NCI-H1694 treated with DMSO at 0.1 percent for 48 hours (cell line): ENCODE results near the gene FGFR2.

Experiments
- DNase-seq: peaks from one replicate; lab custom pipeline; 2025; lab: John Stamatoyannopoulos, UW

Gene FGFR2

GRCh38 chr10:121493521-121493920 is 104.7 kb downstream of the FGFR2 start:
- DNase-seq, result no peak

- no peak for DNase-seq
Measured at GRCh38 chr10:121490871-121491519, 107.2 kb downstream of the FGFR2 start.

- no peak for DNase-seq
Measured at GRCh38 chr10:121485436-121486139, 112.7 kb downstream of the FGFR2 start.

GRCh38 chr10:121484816-121485215 is 113.4 kb downstream of the FGFR2 start:
- no peak for DNase-seq

GRCh38 chr10:121484401-121484800 is 113.8 kb downstream of the FGFR2 start:
- no peak for DNase-seq

- no peak for DNase-seq
Measured at GRCh38 chr10:121481180-121481579, 117.1 kb downstream of the FGFR2 start.

GRCh38 chr10:121478556-121478955 is 119.7 kb downstream of the FGFR2 start:
- DNase-seq, result no peak

GRCh38 chr10:121469797-121470606 is 128.2 kb downstream of the FGFR2 start:
- no peak for DNase-seq

- DNase-seq, result no peak
Measured at GRCh38 chr10:121468726-121469125, 129.5 kb downstream of the FGFR2 start.

- DNase-seq, result no peak
Measured at GRCh38 chr10:121466424-121466823, 131.8 kb downstream of the FGFR2 start.

- DNase-seq, result no peak
Measured at GRCh38 chr10:121465215-121465614, 133.0 kb downstream of the FGFR2 start.

GRCh38 chr10:121464517-121464916 is 133.7 kb downstream of the FGFR2 start:
- DNase-seq, result no peak

GRCh38 chr10:121462955-121463354 is 135.3 kb downstream of the FGFR2 start:
- no peak for DNase-seq

- DNase-seq, result no peak
Measured at GRCh38 chr10:121462281-121462680, 136.0 kb downstream of the FGFR2 start.

- DNase-seq, result no peak
Measured at GRCh38 chr10:121461307-121461706, 136.9 kb downstream of the FGFR2 start.

- DNase-seq, result no peak
Measured at GRCh38 chr10:121460733-121461132, 137.5 kb downstream of the FGFR2 start.

- DNase-seq, result no peak
Measured at GRCh38 chr10:121459622-121460453, 138.4 kb downstream of the FGFR2 start.

GRCh38 chr10:121459279-121459621 is 139.0 kb downstream of the FGFR2 start:
- DNase-seq, result no peak

- no peak for DNase-seq
Measured at GRCh38 chr10:121457729-121458128, 140.5 kb downstream of the FGFR2 start.

- no peak for DNase-seq
Measured at GRCh38 chr10:121455377-121455776, 142.9 kb downstream of the FGFR2 start.

GRCh38 chr10:121454781-121455180 is 143.5 kb downstream of the FGFR2 start:
- DNase-seq, result no peak

GRCh38 chr10:121453160-121453559 is 145.1 kb downstream of the FGFR2 start:
- no peak for DNase-seq
